Ascending aorta (tissue), 2 donors: ENCODE results near the gene RAP1GDS1. TPM values are rescaled to one million over a fixed set of nuclear protein-coding genes. Genes with fewer than 3 reads are reported as not detected.
"Not testable (repeated sequence)": the region's sequence is repeated elsewhere in the genome, so short reads cannot be mapped to it uniquely, and the experiment has no call there.

Experiments used
- DNase-seq, 2 donors: peaks; one replicate each; pipeline ENCODE4 v3.0.0-alpha.2; 2019; ENCODE audit warnings: low spot score in 2 of 2
- H3K27ac ChIP-seq, 2 donors: fragments of 200-600 bp; sonication (generic); one replicate each; pipeline ENCODE4 v1.5.1; 2016 to 2017; ENCODE audit warnings: mild to moderate bottlenecking in 1 of 2
- H3K27me3 ChIP-seq: fragments of 200-600 bp; sonication (generic); one replicate; pipeline ENCODE4 v1.5.1; 2017
- H3K36me3 ChIP-seq, 2 donors: fragments of 200-600 bp; sonication (generic); one replicate each; pipeline ENCODE4 v1.5.1; 2016
- H3K4me1 ChIP-seq, 2 donors: fragments of 200-600 bp; sonication (generic); one replicate each; pipeline ENCODE4 v1.5.1; 2016 to 2017; ENCODE audit warnings: mild to moderate bottlenecking in 1 of 2
- H3K4me3 ChIP-seq, 2 donors: fragments of 200-600 bp; sonication (generic); one replicate each; pipeline ENCODE4 v1.5.1; 2016 to 2017; ENCODE audit warnings: mild to moderate bottlenecking in 1 of 2
- H3K9me3 ChIP-seq, 2 donors: fragments of 200-600 bp; sonication (generic); one replicate each; pipeline ENCODE4 v1.5.1; 2016
- CTCF ChIP-seq, 3 experiments: fragments of 200-600 bp in 2 of 3; fragments of 450-650 bp in 1 of 3; sonication (generic) in 2 of 3; IDR thresholded peaks; one replicate each; pipeline ENCODE4 v1.5.1; 2016 to 2019; ENCODE audit warnings: antibody characterized with exemption in 3 of 3, mild to moderate bottlenecking in 1 of 3, moderate library complexity in 1 of 3
- intact Hi-C: fragments of 100-400 bp; cut with DNase I; formaldehyde crosslinking; loops from one replicate; pipeline ENCODE4 v1.15.1; 2023
- total RNA-seq: library from RNA; depleted of rRNA; stranded (reverse); fragments of >200 nt; gene quantifications from one replicate; pipeline ENCODE4 v1.1.0, GENCODE V29; 2016

Gene RAP1GDS1
- total RNA-seq, 1 donor from 2014 or later, result 8.3 TPM

- Histone ChIP-seq H3K9me3 (peaks cover 0 to 13% of the 10 kb centered on the region in 2 donors), H3K27me3 (no peaks in the 10 kb centered on the region), H3K36me3 (no peaks in the 10 kb centered on the region), H3K4me3 (no peak overlapping the region), H3K4me1 (no peaks in the 10 kb centered on the region), H3K27ac (no peak overlapping the region)
- TF ChIP-seq CTCF (IDR thresholded peaks at IDR 0.05), result no peak
- intact Hi-C loops, result no loop called here
- no peak for DNase-seq
These were observed 14.0 kb downstream of the RAP1GDS1 start for GRCh38 chr4:98275145-98275544.

- Histone ChIP-seq H3K4me3 (no peak overlapping the region), H3K36me3 (no peaks in the 10 kb centered on the region), H3K9me3 (no peaks in the 10 kb centered on the region), H3K4me1 (peaks cover 0 to 3% of the 10 kb centered on the region in 2 donors), H3K27ac (no peak overlapping the region), H3K27me3 (no peaks in the 10 kb centered on the region)
- TF ChIP-seq CTCF (IDR thresholded peaks at IDR 0.05), result no peak
- intact Hi-C loops, result no loop called here
- DNase-seq, result no peak
These were observed 22.3 kb downstream of the RAP1GDS1 start for GRCh38 chr4:98283219-98284189.

GRCh38 chr4:98284640-98285046 is 23.5 kb downstream of the RAP1GDS1 start:
- no peak overlapping the region for H3K27ac ChIP-seq
- DNase-seq, result no peak
- no peaks in the 10 kb centered on the region for H3K9me3 ChIP-seq
- TF ChIP-seq CTCF (IDR thresholded peaks at IDR 0.05), result no peak
- peaks cover 0 to 3% of the 10 kb centered on the region in 2 donors for H3K4me1 ChIP-seq
- no peaks in the 10 kb centered on the region for H3K27me3 ChIP-seq
- no peak overlapping the region for H3K4me3 ChIP-seq
- no peaks in the 10 kb centered on the region for H3K36me3 ChIP-seq
- intact Hi-C loops, result no loop called here

GRCh38 chr4:98285676-98286075 is 24.5 kb downstream of the RAP1GDS1 start:
- H3K9me3 ChIP-seq, result no peaks in the 10 kb centered on the region
- H3K27ac ChIP-seq, result no peak overlapping the region

GRCh38 chr4:98287328-98287727 is 26.1 kb downstream of the RAP1GDS1 start:
- H3K27ac ChIP-seq, result no peak overlapping the region
- H3K27me3 ChIP-seq, result no peaks in the 10 kb centered on the region
- no peak for DNase-seq
- no peaks in the 10 kb centered on the region for H3K36me3 ChIP-seq
- intact Hi-C loops, result no loop called here
- no peak overlapping the region for H3K4me3 ChIP-seq
- peaks cover 0 to 3% of the 10 kb centered on the region in 2 donors for H3K4me1 ChIP-seq
- no peak for TF ChIP-seq CTCF (IDR thresholded peaks at IDR 0.05)
- no peaks in the 10 kb centered on the region for H3K9me3 ChIP-seq

More at GRCh38 chr4:98285676-98286075, 24.5 kb downstream of the RAP1GDS1 start:
- no peak for TF ChIP-seq CTCF (IDR thresholded peaks at IDR 0.05)
- no peak for DNase-seq
- Histone ChIP-seq H3K4me3 (no peak overlapping the region), H3K36me3 (no peaks in the 10 kb centered on the region), H3K4me1 (peaks cover 0 to 3% of the 10 kb centered on the region in 2 donors), H3K27me3 (no peaks in the 10 kb centered on the region)
- intact Hi-C loops, result no loop called here

GRCh38 chr4:98288671-98289070 is 27.5 kb downstream of the RAP1GDS1 start:
- H3K4me1 ChIP-seq, H3K4me3 ChIP-seq, H3K9me3 ChIP-seq, DNase-seq, H3K27ac ChIP-seq, H3K27me3 ChIP-seq, intact Hi-C loops, H3K36me3 ChIP-seq: not testable (repeated sequence)
